GM12865 (cell line): ENCODE results near the gene CPNE4.
A peak's percentile ranks its signal among the peaks of the same experiment; 100 is the strongest.

ENCODE experiments used
- DNase-seq: peaks from one replicate; pipeline ENCODE4 v3.0.0; 2010; ENCODE audit warnings: low read depth
- H3K4me3 ChIP-seq: 2 replicates; pipeline ENCODE4 v1.5.1; 2011; ENCODE audit warnings: mild to moderate bottlenecking, low read depth, low read length, control low read depth
- TF ChIP-seq, protein P1 (sequence below): IDR thresholded peaks from 2 replicates; pipeline ENCODE4 v1.5.1; 2011; ENCODE audit warnings: low read length, control low read depth, low read depth, inconsistent platforms; ENCODE audit not compliant: insufficient read depth; ENCODE audit errors: missing control alignments

Gene CPNE4

DNA sequence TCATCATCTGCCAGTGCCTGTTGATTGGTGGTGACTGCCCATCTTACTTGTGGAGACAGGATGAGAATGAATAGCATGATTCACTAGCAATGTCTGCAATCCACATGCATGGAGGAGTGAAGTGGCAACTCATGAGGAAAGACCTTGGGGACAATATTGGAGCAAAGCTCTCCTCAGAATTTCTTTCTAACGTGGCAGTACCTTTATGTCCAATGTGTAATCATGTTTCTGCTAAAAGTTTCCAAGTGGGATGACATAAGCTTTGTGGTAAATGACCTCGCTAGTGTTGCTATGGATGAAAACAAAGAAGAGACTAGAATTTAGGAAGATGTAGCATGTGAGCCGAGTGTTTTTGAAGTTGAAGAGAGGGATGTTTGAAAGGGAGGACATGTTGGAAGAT, 117.8 kb downstream of the CPNE4 start:
- H3K4me3 ChIP-seq = no peak overlapping the region
- no peak for DNase-seq
- TF ChIP-seq, protein P1, sequence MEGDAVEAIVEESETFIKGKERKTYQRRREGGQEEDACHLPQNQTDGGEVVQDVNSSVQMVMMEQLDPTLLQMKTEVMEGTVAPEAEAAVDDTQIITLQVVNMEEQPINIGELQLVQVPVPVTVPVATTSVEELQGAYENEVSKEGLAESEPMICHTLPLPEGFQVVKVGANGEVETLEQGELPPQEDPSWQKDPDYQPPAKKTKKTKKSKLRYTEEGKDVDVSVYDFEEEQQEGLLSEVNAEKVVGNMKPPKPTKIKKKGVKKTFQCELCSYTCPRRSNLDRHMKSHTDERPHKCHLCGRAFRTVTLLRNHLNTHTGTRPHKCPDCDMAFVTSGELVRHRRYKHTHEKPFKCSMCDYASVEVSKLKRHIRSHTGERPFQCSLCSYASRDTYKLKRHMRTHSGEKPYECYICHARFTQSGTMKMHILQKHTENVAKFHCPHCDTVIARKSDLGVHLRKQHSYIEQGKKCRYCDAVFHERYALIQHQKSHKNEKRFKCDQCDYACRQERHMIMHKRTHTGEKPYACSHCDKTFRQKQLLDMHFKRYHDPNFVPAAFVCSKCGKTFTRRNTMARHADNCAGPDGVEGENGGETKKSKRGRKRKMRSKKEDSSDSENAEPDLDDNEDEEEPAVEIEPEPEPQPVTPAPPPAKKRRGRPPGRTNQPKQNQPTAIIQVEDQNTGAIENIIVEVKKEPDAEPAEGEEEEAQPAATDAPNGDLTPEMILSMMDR = no peak

DNA sequence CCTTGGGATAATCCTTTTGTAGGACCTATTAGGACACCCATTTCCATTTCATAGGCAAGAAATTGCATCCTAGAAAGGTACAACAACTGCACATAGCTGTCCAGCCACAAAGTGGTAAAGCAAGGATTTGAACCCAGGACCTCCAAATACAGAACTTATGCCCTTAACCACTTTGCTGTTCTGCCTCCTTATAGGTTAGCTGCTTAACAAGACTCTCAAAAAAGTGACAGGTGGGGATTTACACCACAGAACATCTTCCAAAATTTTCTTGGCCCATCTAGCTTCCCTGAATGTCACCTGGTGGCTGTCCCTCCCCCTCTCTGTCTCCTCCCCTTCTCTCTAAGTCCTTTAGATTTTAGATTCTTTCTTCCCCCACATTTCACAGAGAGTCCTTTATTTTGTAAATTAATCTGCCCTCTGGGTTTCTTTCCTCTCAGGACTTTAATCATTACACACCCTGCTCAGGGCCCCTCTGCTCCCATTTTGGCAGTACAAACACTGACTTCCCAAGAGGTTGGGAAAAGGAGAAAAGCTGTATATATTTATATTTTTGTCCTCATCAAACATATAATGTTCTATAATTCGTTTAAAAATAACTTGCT, 120.6 kb downstream of the CPNE4 start:
- TF ChIP-seq, protein P1 = no peak
- H3K4me3 ChIP-seq = no peak overlapping the region
- DNase-seq = no peak

DNA sequence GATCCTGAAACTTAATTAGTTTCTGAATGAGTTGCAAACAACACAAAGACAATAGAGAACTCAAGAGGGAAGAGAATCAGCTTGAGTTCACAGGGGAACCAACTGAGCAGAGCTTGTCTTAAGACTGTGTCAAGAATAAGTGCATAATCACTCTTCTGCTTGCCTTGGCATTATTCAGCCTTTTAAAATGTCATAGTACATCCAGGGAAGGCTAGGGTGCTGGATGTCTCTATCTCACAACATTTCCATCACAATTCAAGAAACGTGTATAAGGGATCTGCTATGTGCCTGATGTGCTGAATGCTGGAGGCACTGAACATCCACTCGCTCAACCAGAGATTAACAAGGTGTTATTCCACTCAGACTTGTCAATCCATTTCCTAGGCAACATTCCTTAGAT, 122.6 kb downstream of the CPNE4 start:
- TF ChIP-seq, protein P1 = no peak
- H3K4me3 ChIP-seq = no peak overlapping the region
- peak; percentile 5 for DNase-seq

DNA sequence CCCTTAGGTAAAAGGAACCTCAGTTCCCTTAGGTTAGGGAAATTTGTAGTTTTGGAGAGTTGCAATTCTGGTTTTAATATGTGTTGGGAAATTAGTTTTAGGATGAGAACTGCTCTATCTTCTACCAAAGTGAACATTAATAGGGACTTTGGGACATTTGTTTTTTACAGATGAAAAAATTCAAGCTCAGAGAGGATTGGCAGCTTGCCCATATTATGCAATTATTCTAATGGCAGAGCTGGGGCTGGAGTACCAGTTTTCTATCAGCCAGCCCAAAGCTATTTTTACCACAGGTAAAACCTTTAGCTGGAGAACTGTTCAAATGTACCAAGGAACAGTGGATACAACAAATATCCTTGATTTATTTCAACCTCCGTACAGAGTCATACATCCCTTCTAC, 127.0 kb downstream of the CPNE4 start:
- H3K4me3 ChIP-seq = no peak overlapping the region
- no peak for DNase-seq
- TF ChIP-seq, protein P1 = no peak

DNA sequence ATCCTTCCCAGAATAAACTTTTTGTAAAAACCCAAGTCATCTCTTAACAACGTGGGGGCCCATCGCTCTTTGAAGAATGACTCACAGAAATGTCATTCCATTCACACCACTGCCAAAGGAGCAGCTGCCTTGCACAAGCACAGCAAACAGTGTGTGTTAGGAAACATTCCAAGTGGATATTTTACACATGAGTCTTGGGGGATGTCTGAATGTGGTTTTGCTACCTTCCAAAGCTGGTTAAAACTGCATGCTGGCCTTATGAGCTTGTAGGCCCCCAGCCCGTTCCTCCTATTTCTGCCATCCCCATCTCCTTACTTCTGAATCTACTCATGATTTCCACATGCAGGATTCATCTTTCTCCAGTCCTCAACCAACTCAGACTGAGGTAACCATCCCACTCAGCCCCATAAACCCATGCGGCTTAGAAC, 130.8 kb downstream of the CPNE4 start:
- TF ChIP-seq, protein P1 = no peak
- DNase-seq = no peak
- no peak overlapping the region for H3K4me3 ChIP-seq

DNA sequence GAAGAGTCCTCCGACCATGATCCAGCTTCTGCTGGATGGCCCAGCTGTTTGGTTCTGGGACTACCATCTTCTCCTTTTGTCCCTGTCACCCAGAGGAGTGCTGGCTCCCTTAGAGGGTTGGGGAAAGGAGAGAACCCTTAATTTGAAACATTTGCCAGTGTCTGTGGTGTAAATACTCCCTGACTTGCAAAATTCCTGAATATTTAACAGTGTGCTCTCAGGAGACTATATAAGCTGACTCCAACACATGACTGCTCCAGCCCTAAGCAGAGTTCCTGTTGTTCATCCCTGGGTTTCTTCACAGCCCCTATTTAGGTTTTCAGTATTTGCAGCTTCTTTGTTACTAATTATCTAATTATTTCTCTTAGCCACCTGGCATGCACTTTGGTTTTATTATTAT, 133.1 kb downstream of the CPNE4 start:
- TF ChIP-seq, protein P1 = no peak
- DNase-seq = no peak
- H3K4me3 ChIP-seq = no peak overlapping the region

DNA sequence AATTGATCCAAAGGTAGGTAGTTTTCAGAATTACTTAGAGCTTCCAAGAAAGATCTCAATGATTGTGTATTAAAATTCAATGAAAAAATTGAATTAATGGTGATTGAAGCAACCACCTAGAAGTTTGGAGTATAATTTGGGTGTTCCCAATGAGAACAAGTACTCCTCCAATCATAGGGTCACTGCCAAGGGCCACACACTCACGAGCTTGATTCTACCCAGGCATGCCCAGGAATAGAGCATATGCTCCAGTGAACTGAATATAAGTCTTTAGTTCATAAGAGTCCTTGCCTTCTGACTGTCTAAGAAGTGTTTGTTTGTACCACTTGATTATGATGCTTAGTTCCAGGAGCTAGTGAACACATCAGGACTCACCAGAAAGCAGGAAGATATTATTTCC, 133.9 kb downstream of the CPNE4 start:
- H3K4me3 ChIP-seq = no peak overlapping the region
- TF ChIP-seq, protein P1 = no peak
- DNase-seq = no peak
